Fibroblast of lung (primary cell): ENCODE measurements around the gene PIGO.

ENCODE experiments used
- CTCF ChIP-seq, 2 donors: IDR thresholded peaks in 1 of 2; conservative IDR thresholded peaks in 1 of 2; 1 replicate in 1 of 2; 2 replicates in 1 of 2; pipeline ENCODE4 v1.5.1; 2011 to 2012; ENCODE audit warnings: low read length in 2 of 2, control low read depth in 1 of 2, inconsistent platforms in 1 of 2, low read depth in 1 of 2, mild to moderate bottlenecking in 1 of 2
- EZH2 ChIP-seq: IDR thresholded peaks from 2 replicates; pipeline ENCODE4 v1.5.1; 2012; ENCODE audit warnings: low read length, control low read depth, mild to moderate bottlenecking; ENCODE audit errors: missing control alignments

GRCh38 chr9:35075358-35075757, 21.0 kb downstream of the PIGO start:
- TF ChIP-seq CTCF (conservative IDR thresholded peaks at IDR 0.05 in 1 of 2, IDR thresholded peaks at IDR 0.05 in 1 of 2; ENCODE audit: low read depth in 1 of 2, low read length in 2 of 2) (no peak), EZH2 (no peak)
